ENCODE results near the gene NUB1.

NUB1 gene

DNA sequence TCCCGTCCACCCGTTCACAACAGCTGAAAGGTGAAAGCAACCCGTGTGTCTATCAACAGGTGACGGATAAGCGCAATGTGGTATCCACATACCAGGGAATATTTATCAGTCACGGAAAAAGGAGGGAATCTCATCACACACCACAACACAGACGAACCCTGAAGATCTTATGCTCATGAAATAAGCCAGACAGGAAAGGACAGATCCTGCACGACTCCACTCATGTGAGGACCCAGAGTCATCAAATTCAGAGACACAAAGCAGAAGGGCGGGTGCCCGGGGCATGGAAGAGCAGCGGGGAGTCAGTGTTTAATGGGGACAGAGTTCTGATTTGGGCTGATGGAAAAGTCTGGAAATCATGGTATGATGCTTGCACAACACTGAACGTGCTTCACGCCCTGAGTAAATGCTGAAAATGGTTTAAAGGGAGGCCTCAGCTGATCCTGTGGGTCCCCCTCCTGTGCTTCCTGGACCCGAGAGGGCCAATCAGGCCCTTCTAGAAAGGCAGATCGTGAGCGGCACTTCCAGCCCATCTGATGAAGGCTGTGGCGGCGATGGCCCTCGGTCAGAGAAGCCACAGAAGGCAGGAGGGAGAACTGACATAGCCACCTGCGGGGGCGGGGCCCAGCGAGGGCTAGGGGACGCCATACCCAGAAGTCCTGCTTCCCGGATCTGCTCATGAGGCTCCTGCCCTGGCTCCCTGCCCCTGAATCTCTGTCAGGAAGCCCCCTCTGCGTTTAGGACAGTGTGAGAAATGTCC, 49.2 kb downstream of the NUB1 start:
- no peak for DNase-seq

- DNase-seq: no peak
Observed at GRCh38 chr7:151391358-151391730, 49.7 kb downstream of the NUB1 start.

GRCh38 chr7:151392002-151392401, 50.4 kb downstream of the NUB1 start:
- DNase-seq: no peak

DNA sequence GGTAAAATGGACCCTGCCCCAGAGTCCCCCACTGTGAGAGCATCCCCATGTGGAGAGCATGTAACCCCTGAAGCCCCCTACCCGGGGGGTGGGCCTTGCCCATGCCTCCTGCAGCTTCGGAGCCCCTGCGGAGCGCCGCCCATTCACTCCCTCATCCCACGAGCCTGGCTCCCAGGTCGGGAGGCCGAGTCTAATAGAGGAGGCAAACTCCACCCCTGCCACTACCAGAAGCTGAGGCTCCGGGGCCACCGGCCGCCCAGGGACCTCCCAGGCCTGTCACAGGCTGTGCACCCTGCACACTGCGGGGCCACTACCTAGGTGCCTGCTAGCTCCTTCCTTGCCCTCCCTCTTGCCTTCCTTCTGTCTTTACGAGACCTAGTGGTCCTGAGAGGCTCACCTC, 50.8 kb downstream of the NUB1 start:
- DNase-seq: no peak

GRCh38 chr7:151393031-151393977, 51.7 kb downstream of the NUB1 start:
- DNase-seq: no peak

DNA sequence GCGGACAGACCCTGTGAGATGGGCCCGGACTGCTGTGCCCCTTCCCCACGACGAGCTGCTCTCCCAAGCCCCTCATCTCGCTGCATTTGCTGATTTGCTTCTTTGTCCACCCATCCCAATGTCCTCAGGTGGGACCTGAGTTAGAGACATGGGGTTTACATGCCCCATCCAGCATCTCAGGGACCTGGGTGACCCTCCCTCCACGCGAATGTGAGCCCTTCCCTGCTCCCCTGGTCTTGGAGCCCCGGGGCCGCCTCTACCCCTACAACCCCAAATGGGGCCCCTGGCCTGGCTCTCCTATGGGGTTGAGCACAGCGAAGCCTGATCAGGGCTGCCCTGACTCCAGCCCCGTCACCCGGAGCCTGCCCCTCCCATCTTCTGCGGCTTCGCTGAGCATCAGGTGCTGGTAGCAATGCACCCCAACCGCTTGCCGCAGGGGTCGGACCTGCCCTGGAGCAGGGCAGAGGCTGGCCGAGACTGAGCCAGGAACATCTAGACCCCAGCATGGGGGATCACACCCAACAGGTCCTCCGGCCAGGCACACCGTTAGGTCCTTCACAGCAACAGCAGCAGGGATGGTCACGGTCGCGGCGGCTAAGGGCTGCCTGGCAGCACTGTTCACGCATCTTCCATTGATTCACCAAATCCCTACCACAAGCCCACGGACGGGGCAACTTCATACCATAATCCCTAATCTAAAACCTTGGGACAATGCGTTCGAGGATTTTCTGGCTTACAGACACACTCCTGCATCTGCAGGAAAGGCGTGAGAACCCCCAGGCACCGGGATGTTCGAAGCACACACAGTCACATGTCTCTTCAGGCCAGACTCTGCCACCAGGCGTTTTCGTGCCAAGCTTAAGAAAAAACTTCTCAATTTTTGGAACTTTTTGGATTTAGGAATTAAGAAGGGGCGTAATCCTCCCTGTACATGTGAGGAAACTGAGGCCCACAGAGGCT, 52.7 kb downstream of the NUB1 start:
- no peak for DNase-seq

GRCh38 chr7:151395036-151395367, 53.4 kb downstream of the NUB1 start:
- DNase-seq: no peak

DNA sequence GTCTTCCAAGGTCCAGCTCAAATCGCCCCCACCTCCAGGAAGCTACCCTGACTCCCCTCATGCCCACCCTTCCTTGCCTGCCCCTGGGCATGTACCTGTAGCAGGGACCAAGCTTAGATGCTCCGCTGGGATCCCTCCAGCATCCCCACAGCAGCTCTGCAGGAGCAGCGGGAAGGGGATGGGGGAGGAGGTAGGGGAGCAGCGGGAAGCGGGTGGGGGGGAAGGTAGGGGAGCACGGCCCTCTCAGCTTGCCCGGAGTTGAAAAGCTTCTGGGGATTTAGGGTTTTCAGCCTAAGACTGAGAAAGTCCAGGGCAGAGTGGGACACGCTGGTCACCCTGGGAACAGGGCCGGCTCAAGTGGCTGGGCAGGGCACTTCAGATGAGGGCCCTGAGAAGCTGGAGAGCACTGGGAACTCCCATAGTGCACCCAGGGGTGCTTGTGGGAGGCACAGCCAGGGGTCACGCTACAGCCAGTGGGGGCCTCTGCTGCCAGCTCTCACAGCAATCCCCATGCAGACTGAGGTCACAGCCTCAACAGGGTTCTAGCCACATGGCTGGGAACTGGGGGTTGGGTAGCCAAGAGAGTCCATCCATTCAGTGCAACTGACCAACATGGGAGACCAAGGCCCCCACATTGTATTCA, 54.8 kb downstream of the NUB1 start:
- no peak for DNase-seq

- no peak for DNase-seq
Observed at GRCh38 chr7:151397026-151397425, 55.4 kb downstream of the NUB1 start.

- DNase-seq: no peak
Observed at GRCh38 chr7:151398446-151399304, 57.1 kb downstream of the NUB1 start.

DNA sequence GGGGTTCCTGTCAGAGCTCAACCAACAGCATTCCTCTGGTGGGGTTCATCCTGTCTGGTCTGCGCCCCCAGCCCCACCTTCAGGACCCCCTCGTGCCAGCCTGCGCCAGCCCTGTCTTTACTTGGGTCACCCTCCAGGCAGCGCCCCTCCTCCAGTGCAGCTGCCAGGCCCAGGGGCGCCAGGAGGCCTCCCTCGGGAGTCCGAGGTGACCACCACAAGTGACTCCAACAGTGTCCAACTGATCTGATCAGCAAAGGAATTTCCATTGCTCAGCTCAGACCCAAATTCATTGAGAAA, 57.6 kb downstream of the NUB1 start:
- DNase-seq: no peak

GRCh38 chr7:151399906-151400305, 58.3 kb downstream of the NUB1 start:
- no peak for DNase-seq

- no peak for DNase-seq
Observed at GRCh38 chr7:151400626-151401315, 59.2 kb downstream of the NUB1 start.

DNA sequence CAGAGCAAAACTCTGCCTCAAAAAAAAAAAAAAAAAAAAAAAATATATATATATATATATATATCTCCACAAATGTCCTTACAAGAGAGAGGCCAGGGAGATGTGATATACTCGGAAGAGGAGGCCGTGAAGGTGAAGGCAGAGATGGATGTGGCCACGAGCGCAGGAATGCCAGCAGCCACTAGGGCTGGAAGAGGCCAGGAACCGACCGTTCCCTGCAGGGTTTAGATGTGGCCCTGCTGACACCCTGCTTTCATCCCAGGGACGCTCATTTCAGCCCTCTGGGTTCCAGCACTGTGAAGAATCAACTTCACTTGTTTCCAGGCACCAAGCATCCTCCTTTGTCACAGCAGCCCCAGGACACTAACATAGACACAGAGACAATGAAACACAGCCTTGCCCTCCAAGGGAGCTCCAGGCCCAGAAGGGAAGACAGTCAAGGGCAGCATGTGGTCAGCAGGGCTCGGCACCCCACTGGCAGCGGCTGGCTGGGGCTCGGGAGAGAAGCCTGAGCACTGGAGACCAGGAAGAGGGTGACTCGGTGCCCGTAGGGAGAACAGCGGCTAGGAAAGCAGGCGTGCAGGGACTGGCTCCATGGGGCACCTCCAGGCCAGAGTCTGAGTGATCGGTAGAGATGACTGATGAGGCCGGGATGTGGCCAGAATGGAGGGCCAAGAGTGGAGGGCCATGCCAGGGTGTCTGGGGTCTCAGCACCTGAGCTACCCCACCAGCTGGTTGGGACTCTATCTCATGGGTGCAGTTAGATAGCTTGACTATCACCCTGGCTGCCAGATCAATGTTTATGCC, 60.6 kb downstream of the NUB1 start:
- no peak for DNase-seq

- no peak for DNase-seq
Observed at GRCh38 chr7:151403764-151404163, 62.2 kb downstream of the NUB1 start.

- no peak for DNase-seq
Observed at GRCh38 chr7:151404216-151405011, 62.8 kb downstream of the NUB1 start.

DNA sequence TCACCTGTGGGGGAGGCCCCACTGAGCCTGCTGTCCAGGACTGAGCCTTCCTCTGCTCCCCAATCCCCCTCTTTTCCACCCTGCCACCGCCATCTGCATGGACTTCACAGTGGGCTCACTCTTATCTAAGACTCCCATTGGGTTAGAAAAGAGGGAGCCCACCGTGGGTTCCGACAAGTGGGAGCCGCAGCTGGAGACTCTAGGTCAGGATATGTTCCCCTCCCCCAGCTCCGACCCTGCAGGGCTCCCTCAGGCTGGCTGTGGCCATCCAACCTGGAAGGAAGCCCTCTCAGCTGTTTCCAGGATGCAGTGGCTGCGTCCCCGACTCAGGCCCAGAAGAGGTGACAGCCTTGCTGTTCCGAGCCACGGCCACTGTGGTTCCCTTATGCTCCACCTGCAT, 63.4 kb downstream of the NUB1 start:
- DNase-seq: no peak

GRCh38 chr7:151405588-151405987, 64.0 kb downstream of the NUB1 start:
- DNase-seq: no peak
